HG02759 (cell line): ENCODE measurements around the gene LTA4H.
A peak's percentile ranks its signal among the peaks of the same experiment; 100 is the strongest.

Experiments used
- ATAC-seq: cut with Tn5 transposase; IDR thresholded peaks from one replicate; pipeline ENCODE4 v1.9.1; 2021; ENCODE audit warnings: mild to moderate bottlenecking, moderate library complexity; ENCODE audit not compliant: unreplicated experiment

Gene LTA4H

GRCh38 chr12:96036765-96037455, 1.5 kb upstream of the LTA4H start:
- no peak for ATAC-seq

- ATAC-seq = no peak
Measured at GRCh38 chr12:96034621-96035282, 635 bp downstream of the LTA4H start.

DNA sequence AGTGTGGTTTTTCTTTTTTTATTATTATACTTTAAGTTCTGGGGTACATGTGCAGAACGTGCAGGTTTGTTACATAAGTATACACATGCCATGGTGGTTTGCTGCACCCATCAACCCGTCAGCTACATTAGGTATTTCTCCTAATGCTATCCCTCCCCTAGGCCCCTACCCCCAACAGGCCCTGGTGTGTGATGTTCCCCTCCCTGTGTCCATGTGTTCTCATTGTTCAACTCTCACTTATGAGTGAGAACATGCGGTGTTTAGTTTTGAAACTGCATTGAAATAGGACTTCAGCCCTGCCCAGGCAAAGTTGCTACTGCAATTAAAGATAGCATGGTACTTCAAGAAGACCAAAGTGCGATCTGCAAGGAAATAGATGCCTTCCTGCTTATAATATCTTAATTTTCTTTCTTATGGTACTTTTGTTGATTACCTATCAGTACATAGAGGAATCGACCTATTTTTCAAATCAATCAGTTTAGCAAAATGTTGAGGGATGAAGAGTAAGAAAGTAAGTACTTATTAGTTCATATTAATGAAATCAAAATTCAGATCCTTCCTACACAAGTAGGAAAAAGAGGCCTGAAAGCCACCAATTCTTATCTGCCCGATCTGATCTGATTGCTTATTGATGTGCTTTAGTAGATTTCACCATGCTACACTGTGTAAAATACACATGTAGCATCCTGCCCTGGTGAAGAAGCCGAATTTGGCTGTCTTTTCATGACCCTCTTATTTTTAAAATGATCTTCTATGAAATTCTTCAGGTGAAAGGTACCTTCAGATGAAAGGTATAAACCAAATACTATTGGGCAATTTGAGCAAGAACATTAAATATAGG, 1.6 kb downstream of the LTA4H start:
- ATAC-seq = no peak

DNA sequence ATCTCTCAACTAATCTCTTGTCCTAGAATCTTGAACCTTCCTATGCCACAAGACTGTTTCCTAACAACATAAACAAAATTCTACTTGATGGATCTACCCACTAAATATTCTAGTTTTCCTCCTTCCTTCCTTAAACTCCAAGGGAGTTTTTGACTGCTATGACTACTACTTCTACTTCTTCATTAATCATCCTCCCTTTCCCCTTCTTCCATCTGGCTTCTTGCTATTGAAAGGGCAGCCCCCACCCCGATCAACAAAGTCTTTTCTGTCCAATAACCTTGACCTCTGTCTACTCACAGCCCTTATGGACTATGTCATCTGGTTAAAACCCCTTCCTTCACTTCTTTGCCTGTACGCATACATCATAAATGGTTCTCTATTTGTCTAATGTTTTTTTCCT, 5.6 kb downstream of the LTA4H start:
- no peak for ATAC-seq

DNA sequence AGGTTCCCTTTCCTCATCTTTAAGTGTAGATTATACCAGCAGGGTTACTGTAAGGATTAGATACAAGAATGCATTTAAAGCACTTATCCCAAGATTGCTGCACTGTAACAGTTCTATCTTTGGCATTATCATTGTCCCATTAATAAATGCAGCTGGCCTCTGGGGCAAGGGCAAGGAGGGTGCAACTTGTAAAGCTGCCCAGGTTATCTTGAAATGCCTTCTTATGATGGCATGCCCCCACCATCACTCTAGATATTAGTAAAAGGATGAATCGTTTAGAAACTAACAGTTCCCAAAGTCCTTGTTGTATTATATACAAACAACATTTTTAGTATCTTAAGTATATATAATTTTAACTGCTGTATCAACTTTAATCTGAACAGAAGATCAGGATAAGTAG, 6.8 kb downstream of the LTA4H start:
- no peak for ATAC-seq

DNA sequence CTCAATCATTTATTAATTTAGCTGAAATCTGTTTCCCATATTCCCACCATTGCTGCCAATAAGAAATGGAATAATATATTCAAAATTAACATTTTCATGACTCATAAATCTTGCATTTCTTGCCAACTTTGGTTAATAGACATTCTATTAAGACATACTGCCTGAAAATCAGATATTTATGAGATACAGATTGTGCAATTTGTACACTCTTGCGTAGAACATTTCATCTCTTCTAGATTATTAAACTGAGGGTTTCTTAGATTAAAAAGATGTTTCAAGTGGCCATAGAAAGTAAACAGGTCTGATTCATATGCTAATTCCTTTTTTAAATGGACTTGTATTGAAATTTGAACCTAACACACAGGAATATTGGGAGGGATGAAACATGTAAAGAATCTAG, 9.1 kb downstream of the LTA4H start:
- no peak for ATAC-seq

DNA sequence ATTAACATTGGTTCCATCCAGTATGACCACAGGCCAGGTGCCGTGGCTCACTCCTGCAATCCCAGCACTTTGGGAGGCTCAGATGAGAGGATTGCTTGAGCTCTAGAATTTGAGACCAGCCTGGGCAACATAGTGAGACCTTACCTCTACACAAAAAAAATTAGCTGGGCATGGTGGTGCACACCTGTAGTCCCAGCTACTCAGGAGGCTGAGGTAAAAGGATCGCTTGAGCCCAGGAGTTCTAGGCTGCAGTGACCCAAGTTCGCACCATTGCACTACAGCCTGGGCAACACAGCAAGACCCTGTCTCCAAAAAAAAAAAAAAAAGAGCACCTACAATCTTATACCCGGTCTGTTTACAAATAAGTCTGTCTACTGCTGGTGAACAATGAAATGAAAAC, 9.9 kb downstream of the LTA4H start:
- no peak for ATAC-seq

DNA sequence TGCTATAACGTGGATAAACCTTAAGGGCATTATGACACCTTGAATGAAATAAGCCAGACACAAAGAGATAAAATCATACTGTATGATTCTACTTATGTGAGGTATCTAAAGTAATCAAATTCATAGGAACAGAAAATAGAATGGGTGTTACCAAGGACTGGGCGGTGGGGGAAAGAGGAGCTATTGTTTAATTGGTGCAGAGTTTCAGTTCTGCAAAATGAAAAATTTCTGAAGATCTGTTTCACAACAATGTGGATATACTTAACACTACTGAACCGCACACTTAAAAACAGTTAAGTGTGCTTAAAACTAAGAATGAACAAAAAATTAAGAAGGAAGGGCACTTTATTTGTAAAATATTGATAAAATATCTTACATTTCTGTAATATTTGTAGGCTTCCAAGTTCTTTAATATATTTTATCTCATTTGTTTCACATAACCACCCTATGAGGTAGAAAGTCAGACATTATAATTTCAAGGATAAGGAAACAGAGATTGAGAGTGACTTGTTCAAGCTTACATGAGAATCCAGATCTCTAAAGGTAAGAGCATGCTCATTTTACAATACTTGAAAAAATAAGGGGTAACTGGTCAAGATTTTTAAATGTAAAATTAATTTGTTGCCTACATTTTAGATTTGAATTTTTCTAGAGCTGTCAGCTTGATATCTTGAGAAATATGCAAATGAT, 14.9 kb downstream of the LTA4H start:
- ATAC-seq = peak; percentile 90

DNA sequence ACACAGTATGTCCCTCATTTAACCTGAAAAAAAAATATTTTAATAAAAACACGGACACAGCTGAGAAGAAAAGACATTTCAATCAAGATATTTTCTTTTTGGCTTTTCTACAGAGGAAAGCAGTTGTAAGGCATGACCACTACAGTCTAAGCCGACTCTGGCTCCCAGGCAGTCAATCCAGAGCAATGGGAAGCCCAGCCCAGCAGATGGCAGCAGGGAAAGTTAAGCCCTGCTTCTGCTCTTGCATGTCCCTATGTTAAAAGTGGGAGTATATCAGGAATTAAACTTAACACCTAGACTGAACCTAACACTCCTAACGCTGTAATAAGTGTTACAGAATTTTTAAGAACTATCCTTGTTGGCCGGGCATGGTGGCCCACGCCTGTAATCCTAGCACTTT, 19.7 kb downstream of the LTA4H start:
- no peak for ATAC-seq

- no peak for ATAC-seq
Measured at GRCh38 chr12:96014943-96015599, 20.3 kb downstream of the LTA4H start.

- no peak for ATAC-seq
Measured at GRCh38 chr12:96007729-96008128, 27.7 kb downstream of the LTA4H start.

- ATAC-seq = no peak
Measured at GRCh38 chr12:96006727-96007126, 28.7 kb downstream of the LTA4H start.

DNA sequence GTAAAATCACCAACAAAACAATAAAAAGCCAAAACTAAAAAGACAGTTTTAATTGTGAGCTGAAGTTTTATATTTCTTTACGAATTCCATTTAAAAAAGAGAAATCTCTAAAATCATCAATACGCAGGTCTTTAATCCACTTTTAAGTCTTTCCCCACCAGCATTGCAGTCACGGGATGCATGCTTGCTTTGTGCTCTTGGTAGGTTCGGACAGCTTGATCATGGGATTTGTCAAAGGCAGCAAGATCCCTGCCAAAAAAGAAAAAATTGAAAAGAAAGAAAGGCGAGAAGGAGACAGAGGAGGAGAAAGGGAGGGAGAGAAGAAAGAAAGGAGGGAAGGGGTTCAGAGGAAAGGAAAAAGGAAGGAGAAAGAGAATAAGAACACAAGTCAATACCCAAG, 34.5 kb downstream of the LTA4H start:
- ATAC-seq = no peak

GRCh38 chr12:95999484-95999883, 35.9 kb downstream of the LTA4H start:
- no peak for ATAC-seq

GRCh38 chr12:95998611-95999286, 36.6 kb downstream of the LTA4H start:
- ATAC-seq = peak; percentile 94

- no peak for ATAC-seq
Measured at GRCh38 chr12:95997911-95998510, 37.4 kb downstream of the LTA4H start.

- ATAC-seq = no peak
Measured at GRCh38 chr12:95997276-95997675, 38.1 kb downstream of the LTA4H start.

DNA sequence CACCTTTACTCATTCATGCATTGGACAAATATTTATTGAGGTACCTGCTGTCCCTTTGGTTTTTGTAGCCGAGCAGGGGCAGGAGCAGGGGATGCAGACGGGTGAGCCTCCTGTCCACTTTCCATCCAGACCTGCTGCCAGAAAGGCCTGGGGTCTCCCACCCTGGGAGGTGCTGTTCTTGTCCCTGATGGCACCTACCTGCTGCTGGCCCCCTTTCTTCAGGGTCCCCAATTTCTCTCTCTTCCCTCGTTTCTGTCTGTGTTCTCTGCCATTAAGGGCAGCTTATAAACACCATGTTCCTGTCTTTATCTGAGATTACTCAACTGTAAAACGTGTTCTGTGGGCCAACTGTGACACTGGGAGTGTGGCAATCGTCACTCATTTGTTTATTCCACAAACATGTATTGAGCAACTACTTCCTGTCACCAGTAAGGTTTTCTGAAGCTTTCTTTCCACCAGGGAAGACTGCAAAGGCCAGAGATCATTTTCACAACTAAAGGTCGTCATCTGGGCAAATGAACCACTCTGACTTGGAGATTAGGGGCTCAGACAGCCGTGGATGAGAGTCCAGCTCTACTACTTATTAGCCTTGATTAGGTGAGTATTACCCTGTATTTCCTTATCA, 39.2 kb downstream of the LTA4H start, which contains the start of gene HAL:
Gene HAL, minus strand, starts transcription at position 311 of the 625 bp plus-strand sequence. CDS start 434 bp downstream, outside the sequence.
- no peak for ATAC-seq
